ENCODE measurements around the gene COL5A1.

GRCh38 chr9:134644725-134645606 lies 3.4 kb downstream of the COL5A1 start:
- TF ChIP-seq EZH2 (IDR thresholded peaks at IDR 0.05; ENCODE audit: borderline replicate concordance, low read depth, low read length, severe bottlenecking) (no peak), CTCF (IDR thresholded peaks at IDR 0.05; ENCODE audit: borderline replicate concordance, extremely low read depth, low read length, poor library complexity, severe bottlenecking) (no peak)

Measured in DND-41 (cell line).